Panc1 (cell line): Measurements from ENCODE around the gene FARSB. TPM values are rescaled to one million over a fixed set of nuclear protein-coding genes. Genes with fewer than 3 reads are reported as not detected.

ENCODE experiments used
- ATAC-seq: fragments of 200-7000 bp; cut with Tn5 transposase; 2 replicates; pipeline ENCODE4 v1.9.1; 2020; ENCODE audit warnings: mild to moderate bottlenecking, moderate library complexity
- BruUV-seq: library from RNA; stranded (reverse); fragments of 400-500 nt; replicated peaks from 2 replicates; lab custom pipeline; 2021; lab: Mats Ljungman, UMichigan
- CTCF ChIA-PET: fragments of 300-600 bp; sonication (Branson Sonifier 250); formaldehyde crosslinking; loops from one replicate; lab custom pipeline; 2022; ENCODE audit warnings: antibody characterized with exemption; lab: Charles Lee
- POLR2A ChIA-PET: fragments of 300-600 bp; sonication (Branson Sonifier 250); formaldehyde crosslinking; loops from one replicate; lab custom pipeline; 2022; ENCODE audit warnings: antibody characterized with exemption; lab: Charles Lee
- DNase-seq: peaks from one replicate; pipeline ENCODE4 v3.0.0-alpha.2; 2010; ENCODE audit warnings: low read depth, low spot score
- H3K27ac ChIP-seq: 2 replicates; pipeline ENCODE4 v1.5.1; 2011; ENCODE audit warnings: mild to moderate bottlenecking, low read length, inconsistent platforms
- H3K27me3 ChIP-seq: fragments of 200-500 bp; sonication (Bioruptor generic); 2 replicates; pipeline ENCODE4 v1.6.0; 2014; ENCODE audit warnings: low read length, inconsistent platforms; ENCODE audit not compliant: control insufficient read depth, insufficient read depth
- H3K36me3 ChIP-seq: fragments of 200-500 bp; sonication (Bioruptor generic); 2 replicates; pipeline ENCODE4 v1.5.1; 2014; ENCODE audit warnings: inconsistent platforms, mild to moderate bottlenecking, low read length, moderate library complexity; ENCODE audit not compliant: control insufficient read depth, insufficient read depth
- H3K4me1 ChIP-seq: 2 replicates; pipeline ENCODE4 v1.5.1; 2011; ENCODE audit warnings: inconsistent platforms, mild to moderate bottlenecking, low read length, moderate library complexity; ENCODE audit not compliant: control insufficient read depth, insufficient read depth
- H3K4me3 ChIP-seq, 2 experiments: 2 replicates each; pipeline ENCODE4 v1.5.1; 2011 to 2012; ENCODE audit warnings: low read depth in 2 of 2, low read length in 2 of 2, mild to moderate bottlenecking in 2 of 2, inconsistent platforms in 1 of 2, moderate library complexity in 1 of 2
- H3K9me3 ChIP-seq: fragments of 200-500 bp; sonication (Bioruptor generic); 2 replicates; pipeline ENCODE4 v1.5.1; 2014; ENCODE audit warnings: low read depth, mild to moderate bottlenecking, inconsistent platforms, low read length, moderate library complexity; ENCODE audit not compliant: control insufficient read depth, insufficient read depth
- POLR2AphosphoS5 ChIP-seq: IDR thresholded peaks from 2 replicates; pipeline ENCODE4 v1.6.1; 2012; ENCODE audit warnings: mild to moderate bottlenecking, low read depth, low read length, moderate library complexity
- REST ChIP-seq, 2 experiments: IDR thresholded peaks; 2 replicates each; pipeline ENCODE4 v1.6.1; 2011 to 2012; ENCODE audit warnings: low read depth in 2 of 2, control low read depth in 1 of 2, low read length in 1 of 2, mild to moderate bottlenecking in 1 of 2, moderate library complexity in 1 of 2; ENCODE audit not compliant: insufficient read depth in 1 of 2
- SIN3A ChIP-seq: IDR thresholded peaks from 2 replicates; pipeline ENCODE4 v1.6.1; 2012; ENCODE audit warnings: low read depth, mild to moderate bottlenecking, low read length, moderate library complexity, borderline replicate concordance; ENCODE audit not compliant: insufficient read depth
- TCF7L2 ChIP-seq: IDR thresholded peaks from 2 replicates; pipeline ENCODE4 v1.6.1; 2011; ENCODE audit warnings: mild to moderate bottlenecking, low read depth, low read length, inconsistent platforms
- in situ Hi-C: cut with HindIII; loops from 2 replicates; pipeline ENCODE4 v1.10.0; 2016; ENCODE audit warnings: low sequenced_read_pairs, low pct_unique_long_range_greater_than_20kb
- intact Hi-C: fragments of 100-400 bp; cut with micrococcal nuclease; formaldehyde crosslinking; loops from one replicate; pipeline ENCODE4 v1.10.0; 2022; ENCODE audit not compliant: unreplicated experiment
- total RNA-seq: library from RNA; stranded (reverse); gene quantifications from one replicate; pipeline ENCODE4 v1.2.1, GENCODE V29; 2021; ENCODE audit not compliant: unreplicated experiment
- TF ChIP-seq, protein P1 (sequence below): fragments of 450-650 bp; IDR thresholded peaks from 2 replicates; pipeline ENCODE4 v1.5.1; 2017; ENCODE audit warnings: mild to moderate bottlenecking

The FARSB gene
- total RNA-seq, 1 experiment from 2014 or later = 31.6 TPM

DNA sequence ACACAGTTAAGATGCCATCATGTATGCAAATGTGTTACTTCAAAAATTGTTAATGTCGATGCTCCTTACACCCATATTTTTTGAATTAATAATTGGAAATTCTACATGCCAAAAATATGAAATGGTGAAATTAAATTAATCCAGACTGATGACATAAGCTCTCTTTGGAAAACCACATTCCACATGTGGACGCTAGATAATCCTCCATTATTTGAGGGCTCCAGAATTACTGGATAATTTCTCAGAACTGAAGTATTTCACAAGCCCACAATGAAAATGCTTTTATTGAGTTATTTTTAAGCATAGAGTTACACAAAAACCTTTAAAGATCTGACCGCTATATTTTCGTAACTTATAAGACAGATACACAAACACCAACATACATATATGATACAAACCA, 47.8 kb downstream of the FARSB start:
- Histone ChIP-seq H3K4me3 (no peak overlapping the region), H3K4me1 (no peaks in the 10 kb centered on the region), H3K27me3 (no peaks in the 10 kb centered on the region), H3K27ac (no peak overlapping the region), H3K36me3 (peaks cover 22% of the 10 kb centered on the region), H3K9me3 (no peaks in the 10 kb centered on the region)
- intact Hi-C loops (no loop called here), in situ Hi-C loops (no loop called here)
- POLR2A ChIA-PET = no interaction called here
- BruUV-seq = no TSS peak
- TF ChIP-seq SIN3A = no peak
- no peak for TF ChIP-seq TCF7L2
- TF ChIP-seq, protein P1, sequence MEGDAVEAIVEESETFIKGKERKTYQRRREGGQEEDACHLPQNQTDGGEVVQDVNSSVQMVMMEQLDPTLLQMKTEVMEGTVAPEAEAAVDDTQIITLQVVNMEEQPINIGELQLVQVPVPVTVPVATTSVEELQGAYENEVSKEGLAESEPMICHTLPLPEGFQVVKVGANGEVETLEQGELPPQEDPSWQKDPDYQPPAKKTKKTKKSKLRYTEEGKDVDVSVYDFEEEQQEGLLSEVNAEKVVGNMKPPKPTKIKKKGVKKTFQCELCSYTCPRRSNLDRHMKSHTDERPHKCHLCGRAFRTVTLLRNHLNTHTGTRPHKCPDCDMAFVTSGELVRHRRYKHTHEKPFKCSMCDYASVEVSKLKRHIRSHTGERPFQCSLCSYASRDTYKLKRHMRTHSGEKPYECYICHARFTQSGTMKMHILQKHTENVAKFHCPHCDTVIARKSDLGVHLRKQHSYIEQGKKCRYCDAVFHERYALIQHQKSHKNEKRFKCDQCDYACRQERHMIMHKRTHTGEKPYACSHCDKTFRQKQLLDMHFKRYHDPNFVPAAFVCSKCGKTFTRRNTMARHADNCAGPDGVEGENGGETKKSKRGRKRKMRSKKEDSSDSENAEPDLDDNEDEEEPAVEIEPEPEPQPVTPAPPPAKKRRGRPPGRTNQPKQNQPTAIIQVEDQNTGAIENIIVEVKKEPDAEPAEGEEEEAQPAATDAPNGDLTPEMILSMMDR = no peak
- no peak for TF ChIP-seq POLR2AphosphoS5
- no peak for TF ChIP-seq REST (IDR thresholded peaks at IDR 0.05; ENCODE audit: insufficient read depth in 1 of 2, low read depth in 2 of 2, low read length in 1 of 2)
- ATAC-seq (no peak), DNase-seq (no peak)
- CTCF ChIA-PET = no interaction called here

DNA sequence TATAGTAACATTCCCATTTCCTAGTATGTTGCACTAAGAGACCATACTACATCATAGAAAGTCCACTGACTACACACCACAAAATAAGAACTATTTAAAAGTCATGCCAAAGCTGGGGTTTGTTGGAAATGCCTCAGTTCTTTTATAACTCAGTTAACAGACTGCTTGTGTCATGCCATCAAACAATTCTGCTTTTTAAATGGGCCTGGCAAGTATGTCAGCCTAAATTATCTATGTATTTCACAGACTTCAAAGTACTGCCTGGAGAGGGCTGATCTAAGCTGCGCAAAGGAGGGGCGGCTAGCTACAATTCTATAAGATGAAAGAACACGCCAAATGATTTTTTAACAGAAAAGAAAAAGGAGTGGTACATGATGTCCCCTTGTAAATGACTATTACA, 49.6 kb downstream of the FARSB start:
- H3K4me3 ChIP-seq = no peak overlapping the region
- ATAC-seq (no peak), DNase-seq (no peak)
- intact Hi-C loops = no loop called here
- no TSS peak for BruUV-seq
- H3K9me3 ChIP-seq = no peaks in the 10 kb centered on the region
- in situ Hi-C loops = no loop called here
- ChIA-PET POLR2A (no interaction called here), CTCF (no interaction called here)
- no peak overlapping the region for H3K27ac ChIP-seq
- TF ChIP-seq, protein P1 = no peak
- TF ChIP-seq SIN3A = no peak
- TF ChIP-seq TCF7L2 = no peak
- no peak for TF ChIP-seq REST (IDR thresholded peaks at IDR 0.05; ENCODE audit: insufficient read depth in 1 of 2, low read depth in 2 of 2, low read length in 1 of 2)
- TF ChIP-seq POLR2AphosphoS5 = no peak
- no peaks in the 10 kb centered on the region for H3K4me1 ChIP-seq
- H3K36me3 ChIP-seq = peaks cover 15% of the 10 kb centered on the region
- H3K27me3 ChIP-seq = no peaks in the 10 kb centered on the region
